Neural cell (in vitro differentiated cells): ENCODE results near the gene CPOX.

Experiments
- CTCF ChIP-seq: fragments of 450-650 bp; IDR thresholded peaks from 2 replicates; pipeline ENCODE4 v1.5.1; 2014; ENCODE audit warnings: antibody characterized with exemption, mild to moderate bottlenecking, moderate library complexity; ENCODE audit not compliant: poor library complexity, severe bottlenecking
- EZH2 ChIP-seq: fragments of 200-600, 300-800 bp; shearing (Covaris generic), sonication (generic); IDR thresholded peaks from 2 replicates; pipeline ENCODE4 v1.6.1; 2014; ENCODE audit warnings: antibody characterized with exemption, low read length, borderline replicate concordance, mild to moderate bottlenecking; ENCODE audit not compliant: insufficient read depth, poor library complexity, severe bottlenecking
- POLR2AphosphoS5 ChIP-seq: IDR thresholded peaks from 2 replicates; pipeline ENCODE4 v1.6.1; 2012
- REST ChIP-seq: IDR thresholded peaks from 2 replicates; pipeline ENCODE4 v1.6.1; 2012; ENCODE audit warnings: borderline replicate concordance
- TAF1 ChIP-seq: IDR thresholded peaks from 2 replicates; pipeline ENCODE4 v1.6.1; 2012; ENCODE audit warnings: low read depth

GRCh38 chr3:98596087-98596486, 2.7 kb upstream of the CPOX start:
- TF ChIP-seq POLR2AphosphoS5 (no peak), CTCF (no peak), REST (no peak), EZH2 (no peak), TAF1 (no peak)
